Measurements from ENCODE around the gene POLL. TPM values are rescaled to one million over a fixed set of nuclear protein-coding genes. Genes with fewer than 3 reads are reported as not detected.

The POLL gene
- total and polyA plus RNA-seq, 2 experiments from 2014 or later: 16.8 to 17.7 TPM

DNA sequence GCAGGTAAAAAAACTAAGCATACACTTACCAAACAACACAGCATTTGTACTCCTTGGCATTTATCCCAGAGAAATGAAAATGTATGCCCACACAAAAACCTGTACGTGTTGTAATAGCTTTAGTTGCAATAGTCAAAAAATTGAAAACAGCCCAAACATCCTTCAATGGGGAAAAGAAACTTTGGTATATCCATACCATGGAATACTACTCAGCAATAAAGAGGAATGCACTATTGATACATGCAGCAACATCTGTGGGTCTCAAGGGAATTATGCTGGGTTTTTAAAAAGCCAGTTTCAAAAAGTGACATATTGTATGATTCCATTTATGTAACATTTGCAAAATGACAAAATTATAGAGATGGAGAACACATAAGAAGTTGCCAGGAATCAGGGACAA, 35.5 kb upstream of the POLL start:
- H2AFZ ChIP-seq: no peak overlapping the region
- H3K4me2 ChIP-seq: no peak overlapping the region
- H4K20me1 ChIP-seq (ENCODE audit: insufficient read depth, poor library complexity, severe bottlenecking): peaks cover 2% of the 10 kb centered on the region
- no peaks in the 10 kb centered on the region for H3K79me2 ChIP-seq
- H3K4me3 ChIP-seq: no peak overlapping the region
- H3K4me1 ChIP-seq (ENCODE audit: insufficient read depth): no peaks in the 10 kb centered on the region
- DNase-seq (ENCODE audit: low spot score): no peak
- no peaks in the 10 kb centered on the region for H3K36me3 ChIP-seq (replicated peaks; ENCODE audit: insufficient read depth, low read depth)
- no peaks in the 10 kb centered on the region for H3K9me3 ChIP-seq (ENCODE audit: low read depth)
- no peak for TF ChIP-seq EZH2phosphoT487 (IDR thresholded peaks at IDR 0.05; ENCODE audit: low read depth, severe bottlenecking, unreplicated experiment)
- TF ChIP-seq EZH2 (IDR thresholded peaks at IDR 0.05; ENCODE audit: borderline replicate concordance): no peak
- TF ChIP-seq CTCF (IDR thresholded peaks at IDR 0.05; ENCODE audit: poor library complexity): no peak
- H3K9me2 ChIP-seq (replicated peaks; ENCODE audit: insufficient read depth): no peaks in the 10 kb centered on the region
- 100% methylated on average over 1 of the region's 1 CpG for WGBS (ENCODE audit: low lambda C conversion rate, missing lambda C conversion rate)
- H3K27ac ChIP-seq: no peak overlapping the region
- H3K27me3 ChIP-seq: no peaks in the 10 kb centered on the region

GRCh38 chr10:101619983-101620382, 31.9 kb upstream of the POLL start:
- Histone ChIP-seq H3K27me3 (no peaks in the 10 kb centered on the region), H4K20me1 (ENCODE audit: insufficient read depth, poor library complexity, severe bottlenecking) (no peaks in the 10 kb centered on the region), H3K4me2 (no peak overlapping the region), H3K27ac (no peak overlapping the region), H2AFZ (no peak overlapping the region), H3K79me2 (no peaks in the 10 kb centered on the region), H3K9me3 (ENCODE audit: low read depth) (no peaks in the 10 kb centered on the region), H3K4me3 (no peak overlapping the region), H3K4me1 (ENCODE audit: insufficient read depth) (no peaks in the 10 kb centered on the region), H3K36me3 (replicated peaks; ENCODE audit: insufficient read depth, low read depth) (no peaks in the 10 kb centered on the region), H3K9me2 (replicated peaks; ENCODE audit: insufficient read depth) (no peaks in the 10 kb centered on the region)
- TF ChIP-seq CTCF (IDR thresholded peaks at IDR 0.05; ENCODE audit: poor library complexity): no peak
- no peak for TF ChIP-seq EZH2phosphoT487 (IDR thresholded peaks at IDR 0.05; ENCODE audit: low read depth, severe bottlenecking, unreplicated experiment)
- no peak for TF ChIP-seq EZH2 (IDR thresholded peaks at IDR 0.05; ENCODE audit: borderline replicate concordance)
- DNase-seq (ENCODE audit: low spot score): no peak
- WGBS (ENCODE audit: low lambda C conversion rate, missing lambda C conversion rate): 93% methylated on average over 6 of the region's 6 CpGs

GRCh38 chr10:101618871-101619270, 30.8 kb upstream of the POLL start:
- H3K4me2 ChIP-seq: no peak overlapping the region
- H3K4me3 ChIP-seq: no peak overlapping the region
- H4K20me1 ChIP-seq (ENCODE audit: insufficient read depth, poor library complexity, severe bottlenecking): no peaks in the 10 kb centered on the region
- H3K36me3 ChIP-seq (replicated peaks; ENCODE audit: insufficient read depth, low read depth): no peaks in the 10 kb centered on the region
- TF ChIP-seq CTCF (IDR thresholded peaks at IDR 0.05; ENCODE audit: poor library complexity) (no peak), EZH2phosphoT487 (IDR thresholded peaks at IDR 0.05; ENCODE audit: low read depth, severe bottlenecking, unreplicated experiment) (no peak), EZH2 (IDR thresholded peaks at IDR 0.05; ENCODE audit: borderline replicate concordance) (no peak)
- no peaks in the 10 kb centered on the region for H3K9me3 ChIP-seq (ENCODE audit: low read depth)
- no peak overlapping the region for H3K27ac ChIP-seq
- H3K9me2 ChIP-seq (replicated peaks; ENCODE audit: insufficient read depth): no peaks in the 10 kb centered on the region
- no peaks in the 10 kb centered on the region for H3K79me2 ChIP-seq
- no peak overlapping the region for H2AFZ ChIP-seq
- WGBS (ENCODE audit: low lambda C conversion rate, missing lambda C conversion rate): 92% methylated on average over 2 of the region's 2 CpGs
- no peaks in the 10 kb centered on the region for H3K4me1 ChIP-seq (ENCODE audit: insufficient read depth)
- no peak for DNase-seq (ENCODE audit: low spot score)
- H3K27me3 ChIP-seq: no peaks in the 10 kb centered on the region

Measured in hepatocyte (in vitro differentiated cells).